Ovary (tissue), 10 donors: Measurements from ENCODE around the gene VPS33B. TPM values are rescaled to one million over a fixed set of nuclear protein-coding genes. Genes with fewer than 3 reads are reported as not detected.

Experiments
- DNase-seq, 5 donors: peaks; one replicate each; pipeline ENCODE4 v3.0.0-alpha.2; 2019 to 2020
- H3K27ac ChIP-seq, 2 donors: fragments of 200-600 bp; one replicate each; pipeline versions ENCODE4 v1.5.1 to v1.8.0; 2019 to 2022
- H3K27me3 ChIP-seq: fragments of 200-600 bp; one replicate; pipeline ENCODE4 v1.8.0; 2022
- H3K36me3 ChIP-seq: fragments of 200-600 bp; sonication (generic); one replicate; pipeline ENCODE4 v1.5.1; 2019
- H3K4me1 ChIP-seq: one replicate; pipeline ENCODE4 v1.8.1; 2013; ENCODE audit warnings: mild to moderate bottlenecking, moderate library complexity; ENCODE audit not compliant: insufficient read depth
- H3K4me3 ChIP-seq: fragments of 200-600 bp; sonication (generic); one replicate; pipeline ENCODE4 v1.5.1; 2017
- H3K9me3 ChIP-seq, 2 donors: fragments of 200-600 bp in 1 of 2; sonication (generic) in 1 of 2; one replicate each; pipeline versions ENCODE4 v1.5.1 to v1.8.1; 2013 to 2019; ENCODE audit warnings: mild to moderate bottlenecking in 1 of 2, moderate library complexity in 1 of 2
- EP300 ChIP-seq: sonication (generic); formaldehyde crosslinking; IDR thresholded peaks from one replicate; pipeline ENCODE4 v1.6.1; 2017; ENCODE audit warnings: antibody characterized with exemption
- POLR2A ChIP-seq: fragments of 450-650 bp; IDR thresholded peaks from one replicate; pipeline ENCODE4 v1.6.1; 2017; ENCODE audit warnings: antibody characterized with exemption, mild to moderate bottlenecking, moderate library complexity
- WGBS, 3 donors: extraction: QIAGEN DNeasy Blood & Tissue Kit in 1 of 3; methylation state at CpG; one replicate each; pipeline versions ENCODE4 v1.1.5 to v1.1.7; 2013 to 2017; 5-methylcytosine and 5-hydroxymethylcytosine counted together
- intact Hi-C, 4 donors: fragments of 100-400 bp; cut with DNase I; formaldehyde crosslinking; loops; one replicate each; pipeline versions ENCODE4 v1.11.0 to v1.15.1; 2022 to 2023
- long read RNA-seq, 3 donors: library from polyadenylated mRNA in 2 of 3; unstranded in 2 of 3; transcript quantifications; one replicate each; pipeline ENCODE4 v2.0.0 and lab custom pipeline, GENCODE V29; 2021 to 2026
- polyA plus RNA-seq, 2 donors: library from polyadenylated mRNA; stranded (reverse); fragments of 200-250 nt in 1 of 2; fragments of 350-450 nt in 1 of 2; fragmentation: Illumina TruSeq in 1 of 2; extraction: RNeasy Lipid Tissue Mini Kit (QIAGEN cat#74804) in 1 of 2; gene quantifications; one replicate each; pipeline ENCODE4 v1.2.3, GENCODE V29; 2013 to 2014
- total RNA-seq, 7 donors: library from RNA; depleted of rRNA in 2 of 7; stranded (reverse); fragments of >200 nt in 2 of 7; fragmentation: NEBNext Ultra II Directional in 3 of 7; extraction: Animal tissue kit (Norgen Biotek cat#: 25700) in 3 of 7; gene quantifications; one replicate each; pipeline versions ENCODE4 v1.1.0 to v1.2.4, GENCODE V29; 2016 to 2023
- TF ChIP-seq, protein P1 (sequence below), 3 donors: fragments of 450-650 bp in 2 of 3; fragments of 200-600 bp in 1 of 3; IDR thresholded peaks; one replicate each; pipeline versions ENCODE4 v1.5.1 to v1.8.0; 2016 to 2022; ENCODE audit warnings: antibody characterized with exemption in 3 of 3, mild to moderate bottlenecking in 1 of 3
- donor health status: DM: no; HTN: no; CAD: no; lungs with moderate emphysema.
- donor health status: DM: no; HTN: no; CAD: no.
- donor health status: Bipolar disorder and iron deficiency.
- donor health status: DM: yes; HTN: yes; CAD: no.
- donor health status: DM: no; HTN: no; CAD: no.
- donor health status: DM: yes; HTN: yes; CAD: no.

The VPS33B gene
- total RNA-seq: 10 to 100 TPM in 6 of 7 donors, 1 to 10 TPM in 1; 8.5 to 17.4 (median 13.2) TPM
- 10 to 100 TPM in 1 of 2 donors, 1 to 10 TPM in 1; 9.2 to 14.0 TPM for polyA plus RNA-seq
- long read RNA-seq, donor 1, transcript VPS33B-208 (22 exons, 2,356 nt): minor isoform, 5 of 44 reads
- long read RNA-seq, donor 1, transcript VPS33B-201 (23 exons, 2,767 nt): major isoform, 26 of 44 reads
- long read RNA-seq, donor 1, partial matches to known transcripts: 2 of 44 reads
- long read RNA-seq, donor 1, other reads (novel, unspliced or antisense): 11 of 44 reads
- long read RNA-seq, donor 2, partial matches to known transcripts: 6 of 8 reads
- long read RNA-seq, donor 2, other reads (novel, unspliced or antisense): 0 of 8 reads
- long read RNA-seq, donor 3, transcript VPS33B-201 (23 exons, 2,767 nt): major isoform, 13 of 26 reads
- long read RNA-seq, donor 3, partial matches to known transcripts: 1 of 26 reads
- long read RNA-seq, donor 3, other reads (novel, unspliced or antisense): 11 of 26 reads

GRCh38 chr15:91022075-91022831, at the start of gene VPS33B:
Gene VPS33B (minus strand): TSS chr15:91022594. CDS start chr15:91022249, 345 bp downstream.
- DNase-seq: peak; percentile 75 to 81 (median 77)
- Histone ChIP-seq H3K27me3 (no peaks in the 10 kb centered on the region), H3K27ac (peak within 1 kb of the TSS; percentile 18 to 49), H3K4me3 (peak within 1 kb of the TSS; percentile 92), H3K36me3 (no peaks in the 10 kb centered on the region), H3K4me1 (peaks cover 3% of the 10 kb centered on the region), H3K9me3 (no peaks in the 10 kb centered on the region)
- TF ChIP-seq, protein P1, sequence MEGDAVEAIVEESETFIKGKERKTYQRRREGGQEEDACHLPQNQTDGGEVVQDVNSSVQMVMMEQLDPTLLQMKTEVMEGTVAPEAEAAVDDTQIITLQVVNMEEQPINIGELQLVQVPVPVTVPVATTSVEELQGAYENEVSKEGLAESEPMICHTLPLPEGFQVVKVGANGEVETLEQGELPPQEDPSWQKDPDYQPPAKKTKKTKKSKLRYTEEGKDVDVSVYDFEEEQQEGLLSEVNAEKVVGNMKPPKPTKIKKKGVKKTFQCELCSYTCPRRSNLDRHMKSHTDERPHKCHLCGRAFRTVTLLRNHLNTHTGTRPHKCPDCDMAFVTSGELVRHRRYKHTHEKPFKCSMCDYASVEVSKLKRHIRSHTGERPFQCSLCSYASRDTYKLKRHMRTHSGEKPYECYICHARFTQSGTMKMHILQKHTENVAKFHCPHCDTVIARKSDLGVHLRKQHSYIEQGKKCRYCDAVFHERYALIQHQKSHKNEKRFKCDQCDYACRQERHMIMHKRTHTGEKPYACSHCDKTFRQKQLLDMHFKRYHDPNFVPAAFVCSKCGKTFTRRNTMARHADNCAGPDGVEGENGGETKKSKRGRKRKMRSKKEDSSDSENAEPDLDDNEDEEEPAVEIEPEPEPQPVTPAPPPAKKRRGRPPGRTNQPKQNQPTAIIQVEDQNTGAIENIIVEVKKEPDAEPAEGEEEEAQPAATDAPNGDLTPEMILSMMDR (IDR thresholded peaks at IDR 0.05): peak in 1 of 3 donors; percentile 10
- TF ChIP-seq EP300 (no peak), POLR2A (peak; percentile 43)
- intact Hi-C loops: no loop called here
- 0% methylated on average over 44 to 48 of the region's 48 CpGs for WGBS, 3 donors

- H3K36me3 ChIP-seq: no peaks in the 10 kb centered on the region
- H3K9me3 ChIP-seq: no peaks in the 10 kb centered on the region
- DNase-seq: no peak
- intact Hi-C loops: no loop called here
- H3K27ac ChIP-seq: no peak overlapping the region
- TF ChIP-seq, protein P1 (IDR thresholded peaks at IDR 0.05): no peak
- no peak for TF ChIP-seq POLR2A
- no peak for TF ChIP-seq EP300
- 87 to 95% (median 90%) methylated on average over 4 of the region's 4 CpGs for WGBS, 3 donors
- no peak overlapping the region for H3K4me3 ChIP-seq
- no peaks in the 10 kb centered on the region for H3K4me1 ChIP-seq
- no peaks in the 10 kb centered on the region for H3K27me3 ChIP-seq
Measured at GRCh38 chr15:91072161-91072560, 49.8 kb upstream of the VPS33B start.

- no peak for DNase-seq
- Histone ChIP-seq H3K4me1 (no peaks in the 10 kb centered on the region), H3K36me3 (no peaks in the 10 kb centered on the region), H3K27me3 (no peaks in the 10 kb centered on the region), H3K9me3 (no peaks in the 10 kb centered on the region), H3K27ac (no peak overlapping the region), H3K4me3 (no peak overlapping the region)
- intact Hi-C loops: no loop called here
- TF ChIP-seq EP300: no peak
- 58 to 67% (median 65%) methylated on average over 8 of the region's 8 CpGs for WGBS, 3 donors
Measured at GRCh38 chr15:91070872-91071271, 48.5 kb upstream of the VPS33B start.

GRCh38 chr15:91068966-91069365, 46.6 kb upstream of the VPS33B start:
- no peaks in the 10 kb centered on the region for H3K9me3 ChIP-seq
- 59 to 67% (median 63%) methylated on average over 3 of the region's 3 CpGs for WGBS, 3 donors
- H3K4me1 ChIP-seq: no peaks in the 10 kb centered on the region
- intact Hi-C loops: no loop called here
- TF ChIP-seq, protein P1 (IDR thresholded peaks at IDR 0.05): no peak
- no peak for TF ChIP-seq POLR2A
- TF ChIP-seq EP300: no peak
- no peak overlapping the region for H3K27ac ChIP-seq
- no peaks in the 10 kb centered on the region for H3K27me3 ChIP-seq
- no peak overlapping the region for H3K4me3 ChIP-seq
- H3K36me3 ChIP-seq: no peaks in the 10 kb centered on the region
- DNase-seq: no peak
